H1 (cell line): ENCODE measurements around the gene PTPRG. TPM values are rescaled to one million over a fixed set of nuclear protein-coding genes. Genes with fewer than 3 reads are reported as not detected.

Experiments used
- CHD1 ChIP-seq: IDR thresholded peaks from 2 replicates; pipeline ENCODE4 v1.6.1; 2012; ENCODE audit warnings: low read depth, low read length, improper control_type of control experiment
- CHD2 ChIP-seq: IDR thresholded peaks from 2 replicates; pipeline ENCODE4 v1.6.1; 2012; ENCODE audit warnings: low read length, improper control_type of control experiment
- EP300 ChIP-seq, 2 experiments: IDR thresholded peaks; 1 replicate in 1 of 2; 2 replicates in 1 of 2; pipeline ENCODE4 v1.6.1; 2011 to 2012; ENCODE audit warnings: low read depth in 2 of 2, low read length in 2 of 2, mild to moderate bottlenecking in 2 of 2, borderline replicate concordance in 1 of 2, inconsistent platforms in 1 of 2, moderate library complexity in 1 of 2
- KDM4A ChIP-seq: IDR thresholded peaks from one replicate; pipeline ENCODE4 v1.7.1; 2012; ENCODE audit warnings: low read depth, mild to moderate bottlenecking, moderate library complexity, low read length, inconsistent platforms; ENCODE audit not compliant: severe bottlenecking
- KDM5A ChIP-seq: fragments of 200-600 bp; IDR thresholded peaks from 2 replicates; pipeline ENCODE4 v1.7.1; 2012; ENCODE audit warnings: mild to moderate bottlenecking, low read length, inconsistent platforms, mixed read lengths
- NANOG ChIP-seq: IDR thresholded peaks from 2 replicates; pipeline ENCODE4 v1.6.1; 2011; ENCODE audit warnings: low read length, low read depth, mild to moderate bottlenecking, inconsistent platforms; ENCODE audit not compliant: insufficient read depth, poor library complexity, severe bottlenecking
- PHF8 ChIP-seq: fragments of 200-600 bp; sonication (generic); conservative IDR thresholded peaks from 2 replicates; pipeline ENCODE4 v1.7.1; 2012; ENCODE audit warnings: low read depth, mild to moderate bottlenecking, inconsistent platforms, low read length, moderate library complexity
- RBBP5 ChIP-seq: IDR thresholded peaks from 2 replicates; pipeline ENCODE4 v1.7.1; 2012; ENCODE audit warnings: low read depth, mild to moderate bottlenecking, inconsistent platforms, low read length, moderate library complexity, borderline replicate concordance
- SP1 ChIP-seq: IDR thresholded peaks from 2 replicates; pipeline ENCODE4 v1.6.1; 2011; ENCODE audit warnings: low read depth, low read length
- TBP ChIP-seq: IDR thresholded peaks from 2 replicates; pipeline ENCODE4 v1.6.1; 2011; ENCODE audit warnings: low read depth, low read length, improper control_type of control experiment
- TCF12 ChIP-seq: IDR thresholded peaks from 2 replicates; pipeline ENCODE4 v1.6.1; 2011; ENCODE audit warnings: low read depth, mild to moderate bottlenecking, low read length
- TEAD4 ChIP-seq: IDR thresholded peaks from 2 replicates; pipeline ENCODE4 v1.6.1; 2012; ENCODE audit warnings: low read depth, low read length, inconsistent platforms, mixed read lengths
- polyA plus RNA-seq, 7 experiments: library from polyadenylated mRNA; depleted of rRNA in 3 of 7; stranded (reverse) in 5 of 7; unstranded in 2 of 7; fragments of >200 nt in 5 of 7; fragments of 200-250 nt in 2 of 7; gene quantifications; 1 replicate in 5 of 7; 2 replicates in 1 of 7; 4 replicates in 1 of 7; pipeline versions ENCODE4 v1.2.1 to v1.2.3, GENCODE V29; 2011 to 2013; ENCODE audit warnings: missing spikeins in 2 of 7, mixed read lengths in 2 of 7
- total RNA-seq: library from RNA; stranded (reverse); fragmentation: NEBNext Ultra II Directional; extraction: Animal tissue kit (Norgen Biotek cat#: 25700); gene quantifications from 2 replicates; pipeline ENCODE4 v1.2.1, GENCODE V29; 2021
- TF ChIP-seq, protein P1 (sequence below): fragments of 300-600 bp; sonication (generic); IDR thresholded peaks from 2 replicates; pipeline ENCODE4 v1.7.1; 2012; ENCODE audit warnings: low read length, moderate library complexity, mild to moderate bottlenecking, inconsistent platforms; ENCODE audit not compliant: insufficient replicate concordance

PTPRG gene
- total and polyA plus RNA-seq, 2 of the 8 experiments (the other 6 are each of a cell fraction or from before 2014, with no cell fraction given): 23.3 to 96.2 TPM

DNA sequence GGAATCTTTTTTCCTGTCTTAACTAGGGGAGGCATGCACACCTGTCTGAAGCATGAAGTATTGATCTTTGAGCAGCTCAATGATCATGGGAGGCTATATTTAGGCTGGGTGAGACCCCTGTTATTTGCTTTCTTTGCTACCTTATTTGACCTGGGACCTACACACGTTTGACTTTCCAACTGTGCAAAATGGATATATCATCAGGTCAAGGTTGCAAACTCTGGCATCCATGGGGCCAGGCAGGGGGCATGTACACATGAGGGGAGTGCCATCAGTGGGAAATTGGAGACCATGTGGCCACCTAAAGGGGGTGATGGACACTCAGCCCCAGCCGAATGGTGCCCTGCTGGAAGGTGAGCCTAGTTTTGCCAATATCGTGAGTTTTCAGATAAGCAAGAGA is 637.8 kb downstream of the PTPRG start (continued):
- TF ChIP-seq, protein P1, sequence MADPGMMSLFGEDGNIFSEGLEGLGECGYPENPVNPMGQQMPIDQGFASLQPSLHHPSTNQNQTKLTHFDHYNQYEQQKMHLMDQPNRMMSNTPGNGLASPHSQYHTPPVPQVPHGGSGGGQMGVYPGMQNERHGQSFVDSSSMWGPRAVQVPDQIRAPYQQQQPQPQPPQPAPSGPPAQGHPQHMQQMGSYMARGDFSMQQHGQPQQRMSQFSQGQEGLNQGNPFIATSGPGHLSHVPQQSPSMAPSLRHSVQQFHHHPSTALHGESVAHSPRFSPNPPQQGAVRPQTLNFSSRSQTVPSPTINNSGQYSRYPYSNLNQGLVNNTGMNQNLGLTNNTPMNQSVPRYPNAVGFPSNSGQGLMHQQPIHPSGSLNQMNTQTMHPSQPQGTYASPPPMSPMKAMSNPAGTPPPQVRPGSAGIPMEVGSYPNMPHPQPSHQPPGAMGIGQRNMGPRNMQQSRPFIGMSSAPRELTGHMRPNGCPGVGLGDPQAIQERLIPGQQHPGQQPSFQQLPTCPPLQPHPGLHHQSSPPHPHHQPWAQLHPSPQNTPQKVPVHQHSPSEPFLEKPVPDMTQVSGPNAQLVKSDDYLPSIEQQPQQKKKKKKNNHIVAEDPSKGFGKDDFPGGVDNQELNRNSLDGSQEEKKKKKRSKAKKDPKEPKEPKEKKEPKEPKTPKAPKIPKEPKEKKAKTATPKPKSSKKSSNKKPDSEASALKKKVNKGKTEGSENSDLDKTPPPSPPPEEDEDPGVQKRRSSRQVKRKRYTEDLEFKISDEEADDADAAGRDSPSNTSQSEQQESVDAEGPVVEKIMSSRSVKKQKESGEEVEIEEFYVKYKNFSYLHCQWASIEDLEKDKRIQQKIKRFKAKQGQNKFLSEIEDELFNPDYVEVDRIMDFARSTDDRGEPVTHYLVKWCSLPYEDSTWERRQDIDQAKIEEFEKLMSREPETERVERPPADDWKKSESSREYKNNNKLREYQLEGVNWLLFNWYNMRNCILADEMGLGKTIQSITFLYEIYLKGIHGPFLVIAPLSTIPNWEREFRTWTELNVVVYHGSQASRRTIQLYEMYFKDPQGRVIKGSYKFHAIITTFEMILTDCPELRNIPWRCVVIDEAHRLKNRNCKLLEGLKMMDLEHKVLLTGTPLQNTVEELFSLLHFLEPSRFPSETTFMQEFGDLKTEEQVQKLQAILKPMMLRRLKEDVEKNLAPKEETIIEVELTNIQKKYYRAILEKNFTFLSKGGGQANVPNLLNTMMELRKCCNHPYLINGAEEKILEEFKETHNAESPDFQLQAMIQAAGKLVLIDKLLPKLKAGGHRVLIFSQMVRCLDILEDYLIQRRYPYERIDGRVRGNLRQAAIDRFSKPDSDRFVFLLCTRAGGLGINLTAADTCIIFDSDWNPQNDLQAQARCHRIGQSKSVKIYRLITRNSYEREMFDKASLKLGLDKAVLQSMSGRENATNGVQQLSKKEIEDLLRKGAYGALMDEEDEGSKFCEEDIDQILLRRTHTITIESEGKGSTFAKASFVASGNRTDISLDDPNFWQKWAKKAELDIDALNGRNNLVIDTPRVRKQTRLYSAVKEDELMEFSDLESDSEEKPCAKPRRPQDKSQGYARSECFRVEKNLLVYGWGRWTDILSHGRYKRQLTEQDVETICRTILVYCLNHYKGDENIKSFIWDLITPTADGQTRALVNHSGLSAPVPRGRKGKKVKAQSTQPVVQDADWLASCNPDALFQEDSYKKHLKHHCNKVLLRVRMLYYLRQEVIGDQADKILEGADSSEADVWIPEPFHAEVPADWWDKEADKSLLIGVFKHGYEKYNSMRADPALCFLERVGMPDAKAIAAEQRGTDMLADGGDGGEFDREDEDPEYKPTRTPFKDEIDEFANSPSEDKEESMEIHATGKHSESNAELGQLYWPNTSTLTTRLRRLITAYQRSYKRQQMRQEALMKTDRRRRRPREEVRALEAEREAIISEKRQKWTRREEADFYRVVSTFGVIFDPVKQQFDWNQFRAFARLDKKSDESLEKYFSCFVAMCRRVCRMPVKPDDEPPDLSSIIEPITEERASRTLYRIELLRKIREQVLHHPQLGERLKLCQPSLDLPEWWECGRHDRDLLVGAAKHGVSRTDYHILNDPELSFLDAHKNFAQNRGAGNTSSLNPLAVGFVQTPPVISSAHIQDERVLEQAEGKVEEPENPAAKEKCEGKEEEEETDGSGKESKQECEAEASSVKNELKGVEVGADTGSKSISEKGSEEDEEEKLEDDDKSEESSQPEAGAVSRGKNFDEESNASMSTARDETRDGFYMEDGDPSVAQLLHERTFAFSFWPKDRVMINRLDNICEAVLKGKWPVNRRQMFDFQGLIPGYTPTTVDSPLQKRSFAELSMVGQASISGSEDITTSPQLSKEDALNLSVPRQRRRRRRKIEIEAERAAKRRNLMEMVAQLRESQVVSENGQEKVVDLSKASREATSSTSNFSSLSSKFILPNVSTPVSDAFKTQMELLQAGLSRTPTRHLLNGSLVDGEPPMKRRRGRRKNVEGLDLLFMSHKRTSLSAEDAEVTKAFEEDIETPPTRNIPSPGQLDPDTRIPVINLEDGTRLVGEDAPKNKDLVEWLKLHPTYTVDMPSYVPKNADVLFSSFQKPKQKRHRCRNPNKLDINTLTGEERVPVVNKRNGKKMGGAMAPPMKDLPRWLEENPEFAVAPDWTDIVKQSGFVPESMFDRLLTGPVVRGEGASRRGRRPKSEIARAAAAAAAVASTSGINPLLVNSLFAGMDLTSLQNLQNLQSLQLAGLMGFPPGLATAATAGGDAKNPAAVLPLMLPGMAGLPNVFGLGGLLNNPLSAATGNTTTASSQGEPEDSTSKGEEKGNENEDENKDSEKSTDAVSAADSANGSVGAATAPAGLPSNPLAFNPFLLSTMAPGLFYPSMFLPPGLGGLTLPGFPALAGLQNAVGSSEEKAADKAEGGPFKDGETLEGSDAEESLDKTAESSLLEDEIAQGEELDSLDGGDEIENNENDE: no peak
- TF ChIP-seq TEAD4: no peak
- no peak for TF ChIP-seq EP300 (IDR thresholded peaks at IDR 0.05; ENCODE audit: borderline replicate concordance in 1 of 2, low read depth in 2 of 2, low read length in 2 of 2)
- no peak for TF ChIP-seq KDM4A
- TF ChIP-seq RBBP5: no peak
- TF ChIP-seq NANOG: no peak
- no peak for TF ChIP-seq TBP
- TF ChIP-seq CHD1: no peak
- no peak for TF ChIP-seq SP1
- TF ChIP-seq CHD2: no peak
- TF ChIP-seq KDM5A: no peak
- no peak for TF ChIP-seq PHF8
- no peak for TF ChIP-seq TCF12
